Measurements from ENCODE around the gene TTC38.

DNA sequence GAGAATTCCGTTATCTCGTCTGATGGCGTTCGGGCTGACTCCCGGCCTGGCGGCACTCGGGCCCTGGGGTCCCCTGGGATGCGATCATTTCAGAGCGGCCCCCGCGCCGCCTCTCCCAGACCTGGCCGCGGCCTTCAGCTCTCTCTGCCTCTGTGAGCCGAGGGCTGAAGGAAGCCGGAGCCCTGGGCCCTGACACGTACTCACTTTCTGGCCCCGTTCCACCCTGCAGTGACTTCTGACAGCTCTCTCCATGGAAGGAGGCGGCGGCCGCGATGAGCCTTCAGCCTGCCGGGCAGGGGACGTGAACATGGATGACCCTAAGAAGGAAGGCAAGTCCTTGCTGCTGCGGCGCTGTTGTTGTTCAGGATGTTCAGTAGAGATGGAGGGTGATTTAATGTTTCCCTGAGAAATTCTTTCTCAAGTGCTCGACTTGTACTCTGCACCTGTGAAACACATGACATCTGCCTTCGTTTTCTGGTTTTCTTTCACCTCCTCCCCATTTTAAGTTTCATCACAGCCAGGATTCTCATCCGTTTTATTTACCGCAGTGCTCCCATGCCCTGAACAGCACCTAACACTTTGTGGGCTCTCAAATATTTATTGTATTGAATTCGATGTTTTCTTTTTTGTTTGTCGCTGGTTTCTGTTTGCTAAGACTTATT is 29.5 kb downstream of the TTC38 start:
- TF ChIP-seq, protein P1, sequence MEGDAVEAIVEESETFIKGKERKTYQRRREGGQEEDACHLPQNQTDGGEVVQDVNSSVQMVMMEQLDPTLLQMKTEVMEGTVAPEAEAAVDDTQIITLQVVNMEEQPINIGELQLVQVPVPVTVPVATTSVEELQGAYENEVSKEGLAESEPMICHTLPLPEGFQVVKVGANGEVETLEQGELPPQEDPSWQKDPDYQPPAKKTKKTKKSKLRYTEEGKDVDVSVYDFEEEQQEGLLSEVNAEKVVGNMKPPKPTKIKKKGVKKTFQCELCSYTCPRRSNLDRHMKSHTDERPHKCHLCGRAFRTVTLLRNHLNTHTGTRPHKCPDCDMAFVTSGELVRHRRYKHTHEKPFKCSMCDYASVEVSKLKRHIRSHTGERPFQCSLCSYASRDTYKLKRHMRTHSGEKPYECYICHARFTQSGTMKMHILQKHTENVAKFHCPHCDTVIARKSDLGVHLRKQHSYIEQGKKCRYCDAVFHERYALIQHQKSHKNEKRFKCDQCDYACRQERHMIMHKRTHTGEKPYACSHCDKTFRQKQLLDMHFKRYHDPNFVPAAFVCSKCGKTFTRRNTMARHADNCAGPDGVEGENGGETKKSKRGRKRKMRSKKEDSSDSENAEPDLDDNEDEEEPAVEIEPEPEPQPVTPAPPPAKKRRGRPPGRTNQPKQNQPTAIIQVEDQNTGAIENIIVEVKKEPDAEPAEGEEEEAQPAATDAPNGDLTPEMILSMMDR (IDR thresholded peaks at IDR 0.05 in 4 of 5, conservative IDR thresholded peaks at IDR 0.05 in 1 of 5), result no peak
- TF ChIP-seq POLR2A (IDR thresholded peaks at IDR 0.05), result no peak

Measured in gastrocnemius medialis (tissue), 4 donors.